Measurements from ENCODE around the gene ADISSP. TPM values are rescaled to one million over a fixed set of nuclear protein-coding genes. Genes with fewer than 3 reads are reported as not detected.

Gene ADISSP
- total and polyA plus RNA-seq, 2 of the 13 experiments (the other 11 are each of a cell fraction or from before 2014, with no cell fraction given): 38.3 to 90.6 TPM

Other genes starting within 250 kb of the ADISSP start
- not detected in 2 replicates for gene GFRA4, start 104.4 kb downstream of the ADISSP start, total RNA-seq (2016; rRNA removed; fragmentation: Illumina TruSeq; extraction: Trizol)
- not detected in 2 replicates for gene GFRA4, start 104.4 kb downstream of the ADISSP start, polyA plus RNA-seq (2011; rRNA removed)
- not detected in 2 replicates for gene ADAM33, start 85.7 kb downstream of the ADISSP start, total RNA-seq (2016; rRNA removed; fragmentation: Illumina TruSeq; extraction: Trizol)
- gene ADAM33, start 85.7 kb downstream of the ADISSP start, polyA plus RNA-seq (2011; rRNA removed): not detected in 2 replicates
- gene SIGLEC1, start 55.2 kb downstream of the ADISSP start, total RNA-seq (2016; rRNA removed; fragmentation: Illumina TruSeq; extraction: Trizol): not detected in 2 replicates
- 0.01 TPM in 1 of 2 replicates, not detected in the other for gene SIGLEC1, start 55.2 kb downstream of the ADISSP start, polyA plus RNA-seq (2011; rRNA removed)
- gene HSPA12B, start 35.1 kb downstream of the ADISSP start, total RNA-seq (2016; rRNA removed; fragmentation: Illumina TruSeq; extraction: Trizol): not detected in 2 replicates
- 0.01 TPM in 2 replicates for gene HSPA12B, start 35.1 kb downstream of the ADISSP start, polyA plus RNA-seq (2011; rRNA removed)
- 0.27 and 0.32 TPM in 2 replicates for gene SPEF1, start 13.7 kb upstream of the ADISSP start, total RNA-seq (2016; rRNA removed; fragmentation: Illumina TruSeq; extraction: Trizol)
- gene SPEF1, start 13.7 kb upstream of the ADISSP start, polyA plus RNA-seq (2011; rRNA removed): 0.05 and 0.11 TPM in 2 replicates
- 42.9 and 54.5 TPM in 2 replicates for gene CENPB, start 19.0 kb upstream of the ADISSP start, total RNA-seq (2016; rRNA removed; fragmentation: Illumina TruSeq; extraction: Trizol)
- 10.4 and 15.6 TPM in 2 replicates for gene CENPB, start 19.0 kb upstream of the ADISSP start, polyA plus RNA-seq (2011; rRNA removed)
- 14.5 and 19.3 TPM in 2 replicates for gene CDC25B, start 28.6 kb upstream of the ADISSP start, total RNA-seq (2016; rRNA removed; fragmentation: Illumina TruSeq; extraction: Trizol)
- gene CDC25B, start 28.6 kb upstream of the ADISSP start, polyA plus RNA-seq (2011; rRNA removed): 14.3 and 19.4 TPM in 2 replicates
- gene AP5S1, start 52.8 kb upstream of the ADISSP start, total RNA-seq (2016; rRNA removed; fragmentation: Illumina TruSeq; extraction: Trizol): 23.2 and 23.7 TPM in 2 replicates
- gene AP5S1, start 52.8 kb upstream of the ADISSP start, polyA plus RNA-seq (2011; rRNA removed): 7.9 and 9.1 TPM in 2 replicates
- gene MAVS, start 79.1 kb upstream of the ADISSP start, total RNA-seq (2016; rRNA removed; fragmentation: Illumina TruSeq; extraction: Trizol): 36.6 and 44.4 TPM in 2 replicates
- gene MAVS, start 79.1 kb upstream of the ADISSP start, polyA plus RNA-seq (2011; rRNA removed): 27.3 and 27.8 TPM in 2 replicates
- gene PANK2, start 121.6 kb upstream of the ADISSP start, total RNA-seq (2016; rRNA removed; fragmentation: Illumina TruSeq; extraction: Trizol): 123 and 127 TPM in 2 replicates
- gene PANK2, start 121.6 kb upstream of the ADISSP start, polyA plus RNA-seq (2011; rRNA removed): 31.2 and 39.2 TPM in 2 replicates
- 2.4 and 2.9 TPM in 2 replicates for gene RNF24, start 247.8 kb upstream of the ADISSP start, total RNA-seq (2016; rRNA removed; fragmentation: Illumina TruSeq; extraction: Trizol)
- 10.4 TPM in 2 replicates for gene RNF24, start 247.8 kb upstream of the ADISSP start, polyA plus RNA-seq (2011; rRNA removed)

Measured in HepG2 (cell line).